PC-3 (cell line): ENCODE results near the gene PACS1.

ENCODE experiments used
- CTCF ChIP-seq: fragments of 300-600 bp; sonication (generic); conservative IDR thresholded peaks from 2 replicates; pipeline ENCODE4 v1.5.1; 2017; ENCODE audit warnings: antibody characterized with exemption, low read depth, mild to moderate bottlenecking, low read length
- EZH2 ChIP-seq: fragments of 300-600 bp; sonication (generic); IDR thresholded peaks from one replicate; pipeline ENCODE4 v1.6.1; 2017; ENCODE audit warnings: antibody characterized with exemption, mild to moderate bottlenecking, low read length; ENCODE audit not compliant: unreplicated experiment

DNA sequence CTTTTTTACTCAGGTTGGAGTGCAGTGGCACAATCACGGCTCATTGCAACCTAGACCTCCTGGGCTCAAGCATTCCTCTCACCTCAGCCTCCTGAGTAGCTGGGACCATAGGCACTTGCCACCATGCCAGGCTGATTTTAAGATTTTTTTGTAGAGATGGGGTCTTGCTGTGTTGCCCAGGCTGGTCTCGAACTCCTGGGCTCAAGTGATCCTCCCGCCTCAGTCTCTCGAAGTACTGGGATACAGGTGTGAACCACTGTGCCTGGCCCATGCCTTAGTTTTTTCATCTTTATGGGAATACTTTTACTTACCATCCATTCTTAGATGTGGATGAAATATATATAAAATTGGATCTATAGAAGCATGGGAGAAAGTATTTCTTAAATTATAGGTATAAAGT is 5.2 kb downstream of the PACS1 start:
- TF ChIP-seq CTCF (no peak), EZH2 (no peak)
